OCI-LY3 (cell line): Measurements from ENCODE around the gene EXOC4.

Experiments used
- EZH2phosphoT487 ChIP-seq: fragments of 200-600 bp; shearing (Covaris generic); IDR thresholded peaks from 2 replicates; pipeline ENCODE4 v1.6.1; 2018; ENCODE audit warnings: antibody characterized with exemption, mixed run types, low read depth
- TF ChIP-seq, protein P1 (sequence below): fragments of 200-600, 300-600 bp; sonication (generic); IDR thresholded peaks from 2 replicates; pipeline ENCODE4 v1.5.1; 2014; ENCODE audit warnings: antibody characterized with exemption, low read length, low read depth

DNA sequence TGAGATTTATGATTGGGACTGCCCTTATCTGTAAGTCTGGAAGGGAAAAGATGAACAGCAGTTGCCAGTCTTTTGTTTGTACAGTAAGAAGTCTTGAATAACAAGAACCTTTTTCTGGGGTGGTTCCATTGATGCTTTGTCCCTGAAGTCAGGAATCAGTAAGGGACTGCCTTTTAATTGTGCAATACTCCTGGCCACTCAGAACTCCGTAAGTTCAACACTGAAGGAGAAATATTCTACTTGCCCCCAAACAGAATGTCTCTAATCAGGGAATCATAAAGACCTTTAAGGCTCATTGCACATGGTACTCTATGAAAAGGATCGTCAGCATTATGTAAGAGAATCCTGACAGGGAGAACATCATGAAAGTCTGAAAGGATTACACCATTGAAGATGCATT, 361.4 kb downstream of the EXOC4 start:
- TF ChIP-seq, protein P1, sequence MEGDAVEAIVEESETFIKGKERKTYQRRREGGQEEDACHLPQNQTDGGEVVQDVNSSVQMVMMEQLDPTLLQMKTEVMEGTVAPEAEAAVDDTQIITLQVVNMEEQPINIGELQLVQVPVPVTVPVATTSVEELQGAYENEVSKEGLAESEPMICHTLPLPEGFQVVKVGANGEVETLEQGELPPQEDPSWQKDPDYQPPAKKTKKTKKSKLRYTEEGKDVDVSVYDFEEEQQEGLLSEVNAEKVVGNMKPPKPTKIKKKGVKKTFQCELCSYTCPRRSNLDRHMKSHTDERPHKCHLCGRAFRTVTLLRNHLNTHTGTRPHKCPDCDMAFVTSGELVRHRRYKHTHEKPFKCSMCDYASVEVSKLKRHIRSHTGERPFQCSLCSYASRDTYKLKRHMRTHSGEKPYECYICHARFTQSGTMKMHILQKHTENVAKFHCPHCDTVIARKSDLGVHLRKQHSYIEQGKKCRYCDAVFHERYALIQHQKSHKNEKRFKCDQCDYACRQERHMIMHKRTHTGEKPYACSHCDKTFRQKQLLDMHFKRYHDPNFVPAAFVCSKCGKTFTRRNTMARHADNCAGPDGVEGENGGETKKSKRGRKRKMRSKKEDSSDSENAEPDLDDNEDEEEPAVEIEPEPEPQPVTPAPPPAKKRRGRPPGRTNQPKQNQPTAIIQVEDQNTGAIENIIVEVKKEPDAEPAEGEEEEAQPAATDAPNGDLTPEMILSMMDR = no peak
- TF ChIP-seq EZH2phosphoT487 = no peak
